ENCODE results near the gene HNRNPL.
"Not testable (repeated sequence)": the region's sequence is repeated elsewhere in the genome, so short reads cannot be mapped to it uniquely, and the experiment has no call there.

The HNRNPL gene

GRCh38 chr19:38836159-38836982 is 13.4 kb downstream of the HNRNPL start:
- FAIRE-seq: no peak
- DNase-seq (ENCODE audit: insufficient read length, low spot score): no peak
- no peak for TF ChIP-seq POLR2A (IDR thresholded peaks at IDR 0.05; ENCODE audit: low read depth, low read length)

- no peak for DNase-seq (ENCODE audit: insufficient read length, low spot score)
- no peak for FAIRE-seq
- no peak for TF ChIP-seq POLR2A (IDR thresholded peaks at IDR 0.05; ENCODE audit: low read depth, low read length)
These were observed 15.2 kb downstream of the HNRNPL start for GRCh38 chr19:38834590-38834989.

GRCh38 chr19:38834104-38834490 is 15.7 kb downstream of the HNRNPL start:
- FAIRE-seq (no peak), DNase-seq (ENCODE audit: insufficient read length, low spot score) (no peak)
- no peak for TF ChIP-seq POLR2A (IDR thresholded peaks at IDR 0.05; ENCODE audit: low read depth, low read length)

- no peak for TF ChIP-seq POLR2A (IDR thresholded peaks at IDR 0.05; ENCODE audit: low read depth, low read length)
These were observed 16.7 kb downstream of the HNRNPL start for GRCh38 chr19:38833092-38833425.

GRCh38 chr19:38831142-38831605 is 18.6 kb downstream of the HNRNPL start:
- DNase-seq (ENCODE audit: insufficient read length, low spot score) (peak; percentile 96), FAIRE-seq (peak; percentile 65)
- no peak for TF ChIP-seq POLR2A (IDR thresholded peaks at IDR 0.05; ENCODE audit: low read depth, low read length)

More at GRCh38 chr19:38833092-38833425, 16.7 kb downstream of the HNRNPL start:
- FAIRE-seq (no peak), DNase-seq (ENCODE audit: insufficient read length, low spot score) (no peak)

- no peak for TF ChIP-seq POLR2A (IDR thresholded peaks at IDR 0.05; ENCODE audit: low read depth, low read length)
- no peak for DNase-seq (ENCODE audit: insufficient read length, low spot score)
- no peak for FAIRE-seq
These were observed 19.6 kb downstream of the HNRNPL start for GRCh38 chr19:38830039-38830733.

- FAIRE-seq; DNase-seq (ENCODE audit: insufficient read length, low spot score): not testable (repeated sequence)
These were observed 20.6 kb downstream of the HNRNPL start for GRCh38 chr19:38829203-38829602.

GRCh38 chr19:38826856-38827551 is 22.8 kb downstream of the HNRNPL start:
- FAIRE-seq (no peak), DNase-seq (ENCODE audit: insufficient read length, low spot score) (no peak)
- no peak for TF ChIP-seq POLR2A (IDR thresholded peaks at IDR 0.05; ENCODE audit: low read depth, low read length)

- FAIRE-seq; DNase-seq (ENCODE audit: insufficient read length, low spot score): not testable (repeated sequence)
These were observed 23.9 kb downstream of the HNRNPL start for GRCh38 chr19:38825936-38826335.

- FAIRE-seq; DNase-seq (ENCODE audit: insufficient read length, low spot score): not testable (repeated sequence)
These were observed 28.5 kb downstream of the HNRNPL start for GRCh38 chr19:38821230-38821825.

GRCh38 chr19:38819231-38819920 is 30.4 kb downstream of the HNRNPL start:
- FAIRE-seq (no peak), DNase-seq (ENCODE audit: insufficient read length, low spot score) (no peak)
- TF ChIP-seq POLR2A (IDR thresholded peaks at IDR 0.05; ENCODE audit: low read depth, low read length): no peak

- DNase-seq (ENCODE audit: insufficient read length, low spot score) (no peak), FAIRE-seq (no peak)
- TF ChIP-seq POLR2A (IDR thresholded peaks at IDR 0.05; ENCODE audit: low read depth, low read length): no peak
These were observed 32.7 kb downstream of the HNRNPL start for GRCh38 chr19:38817081-38817480.

GRCh38 chr19:38816131-38816750 is 33.5 kb downstream of the HNRNPL start:
- FAIRE-seq: no peak
- no peak for TF ChIP-seq POLR2A (IDR thresholded peaks at IDR 0.05; ENCODE audit: low read depth, low read length)
- DNase-seq (ENCODE audit: insufficient read length, low spot score): no peak
